Activated T-cell treated with anti-CD3 and anti-CD28 coated beads, Interleukin-2, amount 50 U/mL, for 24 hours (primary cell): Measurements from ENCODE around the gene GRIK3.

Source experiments
- DNase-seq: peaks from one replicate; pipeline ENCODE4 v3.0.0-alpha.2; 2020
- H3K27ac Mint-ChIP-seq: 2 replicates; pipeline ENCODE4 v1.8.0; 2020; ENCODE audit warnings: mild to moderate bottlenecking, mixed read lengths
- H3K27me3 Mint-ChIP-seq: 2 replicates; pipeline ENCODE4 v1.8.0; 2020; ENCODE audit warnings: mixed read lengths
- H3K36me3 Mint-ChIP-seq: 2 replicates; pipeline ENCODE4 v1.8.0; 2020; ENCODE audit warnings: low read depth, mixed read lengths
- H3K4me1 Mint-ChIP-seq: 2 replicates; pipeline ENCODE4 v1.8.0; 2020; ENCODE audit warnings: low read depth, mixed read lengths
- H3K4me3 Mint-ChIP-seq: 2 replicates; pipeline ENCODE4 v1.8.0; 2020; ENCODE audit warnings: mild to moderate bottlenecking, moderate library complexity, mixed read lengths
- H3K9me3 Mint-ChIP-seq: 2 replicates; pipeline ENCODE4 v1.8.0; 2020; ENCODE audit warnings: mixed read lengths

GRIK3 gene

DNA sequence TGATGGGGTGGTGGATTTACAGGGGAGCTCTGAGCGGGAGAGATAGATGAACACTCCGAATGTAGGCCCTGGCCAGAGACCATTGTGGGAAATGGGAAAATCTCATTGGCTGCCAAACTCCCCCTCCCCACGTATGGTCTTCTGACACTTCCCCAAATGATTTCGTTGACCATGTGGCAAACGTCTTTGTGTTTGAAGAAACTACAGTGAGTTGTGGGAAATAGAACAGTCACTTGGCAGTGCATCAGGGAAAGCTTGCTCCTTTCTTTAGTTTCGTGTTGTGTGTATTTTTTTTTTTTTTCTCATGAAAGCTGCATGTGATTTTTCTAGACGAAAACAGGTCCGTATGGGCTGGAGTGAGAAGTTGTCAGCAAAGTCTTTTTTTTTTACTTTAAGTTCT lies 25.0 kb upstream of the GRIK3 start:
- Mint-ChIP-seq H3K27ac (no peak overlapping the region), H3K9me3 (no peaks in the 10 kb centered on the region), H3K27me3 (peaks cover 4% of the 10 kb centered on the region), H3K36me3 (no peaks in the 10 kb centered on the region), H3K4me3 (no peak overlapping the region), H3K4me1 (no peaks in the 10 kb centered on the region)
- DNase-seq: no peak

DNA sequence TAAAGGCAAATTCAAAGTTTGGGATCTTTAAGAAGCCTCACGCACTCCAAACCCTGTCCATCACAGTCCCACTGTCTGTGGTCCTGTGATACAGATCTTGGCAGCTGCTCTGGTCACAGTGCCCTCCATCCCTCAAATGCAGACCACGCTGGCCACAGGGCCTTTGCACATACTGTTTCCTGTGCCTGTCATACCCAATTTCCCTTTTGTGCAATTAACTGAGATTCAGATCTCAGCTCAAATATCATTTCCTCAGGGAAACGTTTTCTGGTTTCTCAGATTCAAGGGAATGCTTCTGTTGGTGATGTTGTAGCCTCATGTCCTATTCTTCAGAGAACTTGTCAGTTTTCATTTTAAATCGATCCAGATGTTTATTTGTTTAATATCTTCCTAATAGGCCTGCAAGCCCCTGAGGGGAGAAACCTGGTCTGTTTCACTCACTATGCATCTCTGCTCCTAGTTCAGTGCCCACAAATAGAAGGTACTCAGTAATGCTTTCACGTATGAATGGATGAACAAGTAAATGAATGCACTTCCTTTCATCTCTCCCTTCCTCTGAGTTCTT lies 24.2 kb upstream of the GRIK3 start:
- H3K4me1 Mint-ChIP-seq: no peaks in the 10 kb centered on the region
- no peaks in the 10 kb centered on the region for H3K9me3 Mint-ChIP-seq
- H3K4me3 Mint-ChIP-seq: no peak overlapping the region
- peaks cover 4% of the 10 kb centered on the region for H3K27me3 Mint-ChIP-seq
- H3K27ac Mint-ChIP-seq: no peak overlapping the region
- no peak for DNase-seq
- H3K36me3 Mint-ChIP-seq: no peaks in the 10 kb centered on the region

DNA sequence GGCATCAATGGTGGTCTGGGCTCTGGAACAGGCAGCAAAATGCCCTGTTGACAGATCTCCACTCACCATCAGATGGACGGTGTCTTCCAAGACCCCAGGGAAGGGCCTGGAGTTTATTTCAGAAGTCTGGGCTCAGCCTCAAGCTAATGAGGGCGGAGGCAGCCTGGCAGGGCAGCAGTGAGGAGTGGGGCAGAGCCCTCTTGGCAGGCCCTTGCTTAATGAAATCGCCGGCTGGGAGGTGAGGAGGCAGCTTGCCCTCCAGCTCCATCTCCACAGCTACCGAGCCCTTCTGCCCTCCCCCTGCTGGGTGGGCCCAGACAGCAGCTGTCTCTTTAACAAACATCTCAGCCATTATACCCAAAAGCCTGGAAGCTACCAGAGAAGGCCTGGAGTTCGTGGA lies 22.0 kb upstream of the GRIK3 start:
- H3K27me3 Mint-ChIP-seq: peaks cover 11% of the 10 kb centered on the region
- H3K36me3 Mint-ChIP-seq: no peaks in the 10 kb centered on the region
- no peaks in the 10 kb centered on the region for H3K4me1 Mint-ChIP-seq
- no peak overlapping the region for H3K4me3 Mint-ChIP-seq
- no peak for DNase-seq
- H3K27ac Mint-ChIP-seq: no peak overlapping the region
- H3K9me3 Mint-ChIP-seq: no peaks in the 10 kb centered on the region

DNA sequence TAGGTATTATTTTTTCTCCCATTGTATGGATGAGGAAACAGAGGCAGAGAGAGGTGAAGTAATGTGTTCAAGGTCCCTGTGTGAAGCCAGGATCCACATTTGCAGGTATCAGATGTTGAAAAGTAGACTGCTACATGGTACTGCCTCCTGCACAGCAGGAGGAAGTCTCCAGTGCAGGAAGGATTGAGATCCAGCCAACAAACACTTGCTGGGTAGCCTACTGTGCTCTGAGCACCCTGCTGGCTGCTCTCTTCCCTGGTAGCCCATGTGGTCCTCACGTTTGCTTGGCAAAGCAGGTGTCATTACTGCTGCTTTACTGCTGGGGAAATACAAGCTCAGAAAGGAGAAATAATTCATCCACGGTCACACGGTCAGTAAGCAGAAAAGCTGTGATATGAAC lies 21.3 kb upstream of the GRIK3 start:
- H3K4me3 Mint-ChIP-seq: no peak overlapping the region
- H3K27me3 Mint-ChIP-seq: peaks cover 10% of the 10 kb centered on the region
- no peaks in the 10 kb centered on the region for H3K36me3 Mint-ChIP-seq
- no peak overlapping the region for H3K27ac Mint-ChIP-seq
- H3K9me3 Mint-ChIP-seq: no peaks in the 10 kb centered on the region
- DNase-seq: no peak
- no peaks in the 10 kb centered on the region for H3K4me1 Mint-ChIP-seq

DNA sequence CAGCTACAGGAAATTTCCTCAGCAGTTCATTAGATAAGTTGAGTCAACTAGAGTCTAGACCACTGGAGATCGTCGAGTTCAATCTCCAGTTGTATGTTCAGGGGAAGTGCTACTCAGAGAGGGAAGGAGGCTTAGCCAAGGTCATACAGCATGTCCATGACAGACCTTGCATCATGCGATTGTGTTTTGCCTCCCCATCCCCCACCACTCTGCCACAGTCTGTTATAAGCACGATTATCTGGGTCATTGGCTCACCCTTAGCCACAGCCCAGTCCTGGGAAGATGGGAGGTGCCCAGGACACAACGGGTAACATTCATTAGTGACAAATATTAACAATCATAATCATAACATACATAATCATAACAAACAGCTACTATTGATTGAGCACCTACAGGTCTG lies 18.9 kb upstream of the GRIK3 start:
- H3K4me1 Mint-ChIP-seq: no peaks in the 10 kb centered on the region
- H3K27me3 Mint-ChIP-seq: peaks cover 7% of the 10 kb centered on the region
- no peak overlapping the region for H3K4me3 Mint-ChIP-seq
- no peak for DNase-seq
- no peaks in the 10 kb centered on the region for H3K36me3 Mint-ChIP-seq
- no peaks in the 10 kb centered on the region for H3K9me3 Mint-ChIP-seq
- no peak overlapping the region for H3K27ac Mint-ChIP-seq

DNA sequence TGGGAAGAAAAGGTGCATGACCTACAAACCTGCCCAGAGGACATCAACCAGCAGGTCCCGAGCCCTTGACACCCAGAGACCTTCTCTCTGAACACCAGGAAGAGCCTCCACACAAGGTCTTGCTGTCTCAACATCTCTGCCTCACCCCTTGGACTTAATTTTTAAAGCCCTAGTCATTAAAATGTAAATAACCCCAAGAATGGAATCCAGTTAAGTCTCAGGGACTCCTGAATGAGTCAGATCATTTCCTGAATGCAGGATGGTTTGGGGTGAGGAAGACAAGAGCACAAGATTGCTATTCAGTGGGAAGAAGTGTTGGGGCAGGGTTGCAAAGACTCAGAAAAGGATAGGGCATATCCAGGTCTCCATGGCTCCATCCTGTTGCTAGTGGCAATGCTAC lies 17.8 kb upstream of the GRIK3 start:
- Mint-ChIP-seq H3K4me3 (no peak overlapping the region), H3K27ac (no peak overlapping the region), H3K36me3 (no peaks in the 10 kb centered on the region), H3K4me1 (no peaks in the 10 kb centered on the region), H3K27me3 (peaks cover 7% of the 10 kb centered on the region), H3K9me3 (no peaks in the 10 kb centered on the region)
- no peak for DNase-seq

DNA sequence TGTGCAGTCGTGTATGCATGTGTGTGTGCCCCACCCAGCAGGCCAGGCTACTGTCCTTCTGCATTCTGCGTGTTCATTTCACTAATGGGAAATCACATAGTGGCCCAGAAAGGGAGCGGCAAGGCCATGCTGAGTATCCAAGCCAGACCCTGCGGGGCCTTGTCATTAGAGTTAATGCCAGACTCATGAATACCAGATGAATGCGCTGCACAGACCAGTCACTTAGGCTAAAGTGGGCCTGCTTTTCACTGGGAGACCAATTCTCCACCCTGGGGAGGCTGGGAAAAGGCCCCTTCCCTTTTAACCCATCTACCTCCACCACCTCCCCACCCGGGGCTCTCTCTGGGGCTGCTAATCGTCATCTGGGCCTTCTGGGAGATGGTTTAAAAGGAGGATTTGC lies 17.0 kb upstream of the GRIK3 start:
- no peaks in the 10 kb centered on the region for H3K36me3 Mint-ChIP-seq
- no peaks in the 10 kb centered on the region for H3K4me1 Mint-ChIP-seq
- H3K4me3 Mint-ChIP-seq: no peak overlapping the region

DNA sequence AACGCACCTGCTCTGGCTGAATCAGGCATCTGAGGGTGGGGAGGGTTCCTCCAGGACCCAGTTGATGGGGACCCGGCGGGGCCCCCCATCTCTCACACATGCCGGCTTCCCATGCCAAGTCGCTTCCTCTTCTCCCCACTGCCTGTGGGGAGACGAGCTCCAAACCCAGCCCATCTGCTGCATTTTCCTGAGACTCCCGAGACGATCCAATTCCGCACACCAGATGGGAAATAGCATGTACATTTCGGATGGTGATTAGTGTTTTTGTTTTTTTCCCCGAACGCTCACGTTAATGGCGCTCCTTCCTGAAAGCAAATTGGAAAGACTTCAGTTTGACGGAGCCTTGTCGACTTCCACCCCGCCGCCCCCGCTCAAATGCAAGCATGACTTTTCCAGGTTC lies 13.2 kb upstream of the GRIK3 start:
- Mint-ChIP-seq H3K4me1 (no peaks in the 10 kb centered on the region), H3K9me3 (no peaks in the 10 kb centered on the region), H3K27me3 (peaks cover 16% of the 10 kb centered on the region), H3K36me3 (no peaks in the 10 kb centered on the region), H3K4me3 (no peak overlapping the region), H3K27ac (no peak overlapping the region)
- DNase-seq: no peak

More for the DNA sequence above, 17.0 kb upstream of the GRIK3 start:
- H3K27me3 Mint-ChIP-seq: peaks cover 7% of the 10 kb centered on the region
- no peak for DNase-seq
- no peak overlapping the region for H3K27ac Mint-ChIP-seq
- H3K9me3 Mint-ChIP-seq: no peaks in the 10 kb centered on the region

DNA sequence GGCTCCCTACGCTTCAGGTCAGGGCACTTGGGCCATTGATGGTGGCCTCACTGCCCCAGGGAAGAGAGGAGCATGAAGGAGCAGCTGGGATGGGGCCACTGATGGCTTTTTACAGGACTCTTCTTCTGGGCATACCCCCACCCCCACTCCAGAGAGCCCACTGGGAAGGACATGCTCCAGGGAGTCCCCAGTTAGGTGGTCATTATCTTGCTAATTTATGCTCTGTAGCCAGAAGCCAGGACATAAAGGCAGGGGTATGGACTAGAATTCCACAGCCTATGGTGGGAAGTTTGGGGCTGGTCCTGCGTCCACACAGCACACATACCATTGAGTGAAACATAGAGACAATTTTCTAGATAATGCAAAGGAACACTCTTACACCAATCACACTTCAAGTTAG lies 8.8 kb upstream of the GRIK3 start:
- no peak overlapping the region for H3K27ac Mint-ChIP-seq
- H3K27me3 Mint-ChIP-seq: peaks cover 57% of the 10 kb centered on the region
- H3K4me1 Mint-ChIP-seq: no peaks in the 10 kb centered on the region

DNA sequence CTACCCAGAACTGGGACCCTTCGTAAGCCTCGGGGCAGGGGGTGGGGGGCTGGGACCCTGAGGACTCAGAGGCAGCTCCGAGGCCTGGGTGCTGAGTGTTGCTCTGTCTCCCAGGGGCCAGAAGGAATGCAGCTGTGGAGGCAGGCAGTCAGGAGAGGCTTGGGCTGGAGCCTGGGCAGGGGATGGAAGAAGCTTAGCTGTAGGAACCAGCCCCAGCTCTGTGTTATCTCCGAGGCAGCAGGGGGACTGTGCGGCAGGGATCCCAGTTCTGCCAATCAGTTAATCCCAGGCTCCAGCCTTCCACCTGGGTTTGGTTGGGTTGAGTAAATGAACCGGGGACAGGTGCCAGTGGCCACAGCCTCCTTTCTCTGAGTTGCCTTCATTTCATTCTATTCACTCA lies 8.2 kb upstream of the GRIK3 start:
- Mint-ChIP-seq H3K27ac (no peak overlapping the region), H3K27me3 (peaks cover 61% of the 10 kb centered on the region), H3K36me3 (no peaks in the 10 kb centered on the region), H3K9me3 (no peaks in the 10 kb centered on the region), H3K4me1 (no peaks in the 10 kb centered on the region), H3K4me3 (no peak overlapping the region)
- no peak for DNase-seq

More for the DNA sequence above, 8.8 kb upstream of the GRIK3 start:
- Mint-ChIP-seq H3K4me3 (no peak overlapping the region), H3K9me3 (no peaks in the 10 kb centered on the region), H3K36me3 (no peaks in the 10 kb centered on the region)
- no peak for DNase-seq

DNA sequence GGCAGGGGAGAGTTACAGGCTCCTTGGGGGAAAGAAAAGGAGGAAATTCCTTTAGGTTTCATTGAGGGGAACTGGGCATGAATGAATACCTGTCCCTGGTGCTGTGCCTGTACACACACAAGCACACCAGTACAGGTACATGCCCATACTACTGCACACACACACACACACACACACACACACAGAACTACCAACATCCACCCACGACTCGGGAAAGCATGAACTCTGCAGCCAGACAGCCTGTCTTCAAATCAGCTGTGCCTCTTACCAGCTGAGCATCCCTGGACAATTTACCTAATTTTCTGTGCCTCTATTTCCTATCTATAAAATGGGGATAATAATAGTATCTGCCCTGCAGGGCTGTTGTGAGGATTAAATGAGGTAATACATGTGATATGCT lies 7.2 kb upstream of the GRIK3 start:
- H3K27me3 Mint-ChIP-seq: peaks cover 71% of the 10 kb centered on the region
- H3K36me3 Mint-ChIP-seq: no peaks in the 10 kb centered on the region
- H3K4me1 Mint-ChIP-seq: no peaks in the 10 kb centered on the region
- no peak overlapping the region for H3K4me3 Mint-ChIP-seq
- DNase-seq: no peak
- no peak overlapping the region for H3K27ac Mint-ChIP-seq
- no peaks in the 10 kb centered on the region for H3K9me3 Mint-ChIP-seq

DNA sequence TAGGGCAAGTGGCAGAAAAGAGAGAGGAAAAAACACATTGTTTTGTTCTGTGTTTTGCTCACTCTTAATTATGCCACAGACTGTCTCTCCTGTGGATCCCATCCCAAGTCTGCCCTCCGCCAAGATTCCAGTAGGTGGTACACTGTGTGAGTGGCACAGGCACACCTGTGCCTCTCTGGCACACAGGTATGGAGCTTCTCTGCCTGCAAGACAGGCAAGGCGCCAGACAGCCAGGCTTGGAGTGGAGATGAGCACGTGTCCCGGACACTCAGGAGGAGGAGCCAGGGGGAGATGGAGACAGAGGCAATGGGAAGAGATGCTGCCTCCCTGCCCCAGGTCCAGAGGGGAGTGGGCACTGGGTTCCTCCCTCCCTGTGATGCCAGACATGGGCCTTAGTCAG lies 6.5 kb upstream of the GRIK3 start:
- H3K36me3 Mint-ChIP-seq: no peaks in the 10 kb centered on the region
- DNase-seq: no peak
- no peaks in the 10 kb centered on the region for H3K9me3 Mint-ChIP-seq
- no peak overlapping the region for H3K27ac Mint-ChIP-seq
- H3K4me1 Mint-ChIP-seq: peaks cover 6% of the 10 kb centered on the region
- no peak overlapping the region for H3K4me3 Mint-ChIP-seq
- peaks cover 75% of the 10 kb centered on the region for H3K27me3 Mint-ChIP-seq

DNA sequence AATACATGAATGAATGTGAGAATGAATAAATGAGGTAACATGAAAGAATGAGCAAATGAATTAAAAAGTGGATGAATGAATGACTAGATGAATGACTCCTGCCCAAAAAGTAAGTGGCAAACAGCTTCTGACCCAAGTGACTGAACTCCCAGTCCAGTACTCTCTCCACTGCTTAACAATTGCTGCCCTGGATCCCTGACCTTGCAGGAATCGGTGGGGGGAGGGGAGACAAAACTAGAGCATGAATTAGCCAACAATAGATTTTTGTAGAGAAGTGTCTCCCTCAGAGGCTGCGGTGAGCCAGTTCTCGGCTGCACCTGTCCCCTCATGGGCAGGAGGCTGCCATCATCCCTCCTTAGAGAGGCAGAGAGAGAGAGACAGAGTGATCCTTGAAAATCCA lies 5.9 kb upstream of the GRIK3 start:
- peaks cover 11% of the 10 kb centered on the region for H3K4me1 Mint-ChIP-seq
- no peak overlapping the region for H3K4me3 Mint-ChIP-seq
- H3K27ac Mint-ChIP-seq: no peak overlapping the region
- DNase-seq: no peak
- peaks cover 79% of the 10 kb centered on the region for H3K27me3 Mint-ChIP-seq
- H3K36me3 Mint-ChIP-seq: no peaks in the 10 kb centered on the region
- H3K9me3 Mint-ChIP-seq: no peaks in the 10 kb centered on the region

DNA sequence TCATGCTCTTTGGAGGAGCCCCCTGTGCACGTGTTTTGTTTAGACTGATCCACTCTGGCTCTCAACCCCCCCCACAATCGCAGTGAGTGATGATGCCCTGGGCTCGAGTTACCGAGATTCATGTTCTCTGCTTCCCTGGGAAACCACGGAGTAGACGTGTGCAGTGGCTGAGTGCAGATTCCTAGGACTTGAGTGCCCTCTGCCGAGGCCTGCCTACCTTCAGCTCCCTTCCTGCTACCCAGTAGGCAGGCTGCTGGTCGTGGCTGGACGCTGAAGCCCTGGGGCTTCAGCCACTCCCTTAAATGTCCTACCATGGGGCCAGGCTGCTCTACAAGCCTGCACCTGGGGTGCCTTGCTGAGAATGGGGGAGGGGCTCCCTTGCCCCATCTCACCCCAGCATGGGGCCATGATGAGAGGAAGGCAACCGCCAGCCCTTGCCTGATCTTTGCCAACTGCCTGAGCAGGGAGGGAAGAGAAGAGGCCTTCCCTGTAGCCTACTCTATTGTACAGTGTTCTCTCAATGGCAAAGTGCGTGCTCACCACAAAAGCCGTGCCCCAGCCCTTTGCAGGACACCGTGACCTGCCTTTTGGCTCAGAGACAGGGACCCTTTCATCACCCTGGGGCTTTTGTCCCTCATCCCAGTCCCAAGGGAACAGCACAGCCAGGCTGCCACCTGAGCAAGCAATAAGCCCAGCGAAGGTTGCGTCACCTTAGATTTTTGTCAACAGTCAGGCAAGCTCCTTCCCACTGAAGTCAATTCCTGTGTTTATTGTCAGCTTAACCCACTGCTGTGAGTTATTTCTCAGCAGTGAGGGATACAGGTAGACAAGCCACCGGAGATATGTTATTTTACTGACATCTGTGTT lies 4.1 kb upstream of the GRIK3 start:
- Mint-ChIP-seq H3K4me3 (no peak overlapping the region), H3K4me1 (peaks cover 13% of the 10 kb centered on the region), H3K27me3 (peaks cover 82% of the 10 kb centered on the region), H3K9me3 (no peaks in the 10 kb centered on the region), H3K27ac (no peak overlapping the region), H3K36me3 (no peaks in the 10 kb centered on the region)
- no peak for DNase-seq

DNA sequence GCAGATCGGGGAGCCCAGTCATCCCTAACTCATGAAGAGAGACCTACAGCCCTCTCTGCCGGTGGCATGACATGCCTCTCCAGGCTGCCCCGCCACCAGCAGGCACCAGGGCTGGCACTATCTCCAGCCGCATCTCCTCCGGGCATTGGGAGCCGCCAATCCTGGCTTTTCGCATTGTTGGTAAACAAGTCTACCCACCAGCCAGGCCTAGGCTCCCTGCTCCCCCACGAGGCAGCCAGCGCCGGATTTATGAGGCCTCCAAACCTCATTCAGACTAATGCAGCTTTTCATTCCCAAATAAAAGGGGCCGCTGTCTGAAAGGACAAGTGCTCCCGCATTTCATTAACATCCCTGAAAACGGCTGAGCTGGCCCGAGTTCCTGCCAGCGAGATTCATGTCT lies 3.4 kb upstream of the GRIK3 start:
- Mint-ChIP-seq H3K27ac (no peak overlapping the region), H3K4me1 (peaks cover 13% of the 10 kb centered on the region), H3K4me3 (no peak overlapping the region), H3K36me3 (no peaks in the 10 kb centered on the region), H3K9me3 (no peaks in the 10 kb centered on the region), H3K27me3 (peaks cover 81% of the 10 kb centered on the region)
- no peak for DNase-seq
